GM18519 (cell line): ENCODE results near the gene STOX2.
"Not testable (repeated sequence)": the region's sequence is repeated elsewhere in the genome, so short reads cannot be mapped to it uniquely, and the experiment has no call there.

Experiments used
- ATAC-seq: cut with Tn5 transposase; IDR thresholded peaks from one replicate; pipeline ENCODE4 v1.9.1; 2021; ENCODE audit warnings: mild to moderate bottlenecking, moderate library complexity; ENCODE audit not compliant: unreplicated experiment, low FRiP score

Gene STOX2

GRCh38 chr4:184019076-184019475 lies 114.0 kb downstream of the STOX2 start:
- no peak for ATAC-seq

GRCh38 chr4:184019667-184020623 lies 114.8 kb downstream of the STOX2 start:
- no peak for ATAC-seq

DNA sequence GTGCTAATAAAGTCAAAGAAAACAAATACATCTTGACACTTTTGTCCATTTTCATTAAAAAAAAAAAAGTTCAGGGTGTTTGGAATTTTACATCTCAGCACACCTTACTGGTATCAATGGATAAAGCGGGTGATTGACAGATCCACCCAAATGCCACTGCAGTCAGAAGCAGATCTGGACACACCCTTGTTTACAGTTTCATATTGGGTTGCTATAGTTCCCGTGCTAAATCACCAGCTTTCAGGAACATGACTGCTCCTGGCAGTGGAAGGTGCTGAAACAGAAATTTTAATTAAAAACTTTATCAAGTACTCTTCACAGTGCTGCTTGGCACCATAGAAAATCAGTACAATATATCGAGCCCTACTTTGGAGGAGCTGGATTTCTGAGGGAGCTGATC lies 116.3 kb downstream of the STOX2 start:
- no peak for ATAC-seq

DNA sequence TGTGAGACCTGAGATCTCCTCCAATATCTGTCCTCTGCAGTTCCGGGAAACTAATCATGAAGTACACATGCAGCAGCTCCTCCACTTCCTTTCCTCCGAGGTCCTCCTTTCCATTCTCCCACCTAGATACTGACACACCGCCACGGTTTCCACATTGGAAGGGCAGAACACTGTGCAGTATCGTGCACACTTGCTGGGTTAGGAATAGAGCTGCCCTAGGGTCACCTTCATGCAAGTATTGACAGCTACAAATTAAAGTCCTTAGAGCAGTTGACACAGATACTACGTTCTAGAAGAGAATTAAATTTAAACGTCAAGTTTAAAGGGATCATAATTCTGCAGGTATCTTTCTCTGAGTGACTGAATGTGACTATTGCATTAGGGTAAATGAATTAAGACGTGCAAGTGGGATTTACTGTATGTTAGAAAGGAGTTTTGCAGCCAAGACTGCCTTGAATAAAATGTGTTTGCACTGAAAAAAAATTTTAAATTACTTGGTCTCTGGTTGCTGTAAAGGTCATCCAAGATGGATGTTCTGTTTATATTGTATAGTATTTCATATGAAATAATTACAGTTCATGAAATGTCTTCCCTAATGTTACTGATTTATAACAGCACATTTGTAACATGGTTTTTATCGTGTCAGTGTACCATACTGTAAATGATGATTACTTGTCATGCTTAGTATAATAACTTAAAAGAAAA lies 117.7 kb downstream of the STOX2 start:
- no peak for ATAC-seq

- ATAC-seq = no peak
Measured at GRCh38 chr4:184024637-184025036, 119.5 kb downstream of the STOX2 start.

- no peak for ATAC-seq
Measured at GRCh38 chr4:184028561-184029374, 123.7 kb downstream of the STOX2 start.

DNA sequence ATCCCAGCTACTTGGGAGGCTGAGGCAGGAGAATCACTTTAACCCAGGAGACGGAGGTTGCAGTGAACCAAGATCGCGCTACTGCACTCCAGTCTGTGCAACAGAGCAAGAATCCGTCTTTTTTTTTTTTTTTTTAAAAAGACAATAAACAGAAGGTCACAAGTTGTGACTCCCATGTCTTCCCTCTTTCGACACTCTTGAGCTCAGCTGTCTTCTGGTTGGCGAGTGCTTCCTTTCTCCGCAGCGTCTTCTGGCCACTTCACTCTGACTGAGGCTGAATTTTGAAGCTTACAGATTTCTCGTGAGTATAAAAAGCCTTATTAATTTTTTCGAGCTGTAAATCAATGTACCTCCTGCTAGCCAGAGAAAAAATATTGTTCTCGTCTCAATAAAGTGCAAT lies 124.9 kb downstream of the STOX2 start:
- no peak for ATAC-seq

DNA sequence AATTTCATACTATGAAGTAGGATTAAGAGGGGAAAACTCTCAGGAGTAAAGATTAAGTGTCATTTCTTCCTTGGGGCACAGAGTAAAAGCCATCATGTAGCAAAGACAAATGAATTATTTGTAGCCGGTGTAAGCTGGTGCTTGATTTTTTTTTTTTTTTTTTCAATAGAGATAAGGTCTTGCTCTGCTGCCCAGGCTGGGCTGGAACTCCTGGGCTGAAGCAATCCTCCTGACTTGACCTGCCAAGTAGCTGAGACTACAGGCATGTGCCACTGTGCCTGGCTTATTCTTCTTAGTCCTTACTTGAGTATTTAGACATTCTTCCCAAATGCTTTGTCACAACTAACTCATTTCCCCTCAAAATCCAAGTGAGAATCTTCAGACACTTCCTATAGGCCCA lies 125.7 kb downstream of the STOX2 start:
- ATAC-seq = no peak

GRCh38 chr4:184032091-184032490 lies 127.0 kb downstream of the STOX2 start:
- ATAC-seq = no peak

- ATAC-seq = no peak
Measured at GRCh38 chr4:184039963-184040383, 134.9 kb downstream of the STOX2 start.

- no peak for ATAC-seq
Measured at GRCh38 chr4:184041156-184041555, 136.0 kb downstream of the STOX2 start.

GRCh38 chr4:184046148-184046547 lies 141.0 kb downstream of the STOX2 start:
- no peak for ATAC-seq

DNA sequence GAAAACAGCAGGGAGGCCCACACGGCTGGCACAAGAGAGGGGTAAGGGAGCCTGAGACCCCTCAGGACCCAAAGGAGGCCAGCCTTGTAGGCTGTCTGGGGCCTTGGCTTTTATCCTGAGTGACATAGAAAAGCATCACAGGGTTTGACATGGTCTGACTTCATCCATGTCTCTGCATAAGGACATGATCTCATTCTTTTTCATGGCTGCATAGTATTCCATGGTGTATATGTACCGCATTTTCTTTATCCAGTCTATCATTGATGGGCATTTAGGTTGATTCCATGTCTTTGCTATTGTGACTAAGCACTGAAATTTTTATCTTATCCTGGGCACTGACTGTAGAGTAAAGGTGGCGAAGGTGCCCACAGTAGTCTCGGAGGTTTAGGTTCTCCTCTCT lies 146.2 kb downstream of the STOX2 start:
- not testable (repeated sequence) for ATAC-seq

DNA sequence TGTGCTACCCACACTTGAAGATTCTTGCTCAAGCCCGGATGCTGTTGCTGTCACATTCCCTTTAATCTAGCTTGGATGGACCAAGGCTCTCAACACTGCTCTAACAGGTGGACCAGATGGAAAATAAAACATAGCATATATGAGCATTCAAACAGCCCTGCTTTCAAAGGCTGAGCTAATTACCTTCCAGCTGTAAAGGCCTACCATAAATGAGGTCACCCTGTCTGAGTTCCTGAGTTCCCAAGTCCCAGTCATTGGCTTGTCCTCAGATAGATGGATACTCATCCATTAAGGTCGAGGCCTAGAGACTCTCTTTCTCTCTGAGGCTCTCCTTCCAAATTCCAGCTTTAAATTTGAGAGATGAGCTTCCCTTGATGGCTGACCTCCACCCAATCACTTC lies 147.5 kb downstream of the STOX2 start:
- no peak for ATAC-seq

GRCh38 chr4:184053434-184053833 lies 148.3 kb downstream of the STOX2 start:
- no peak for ATAC-seq

GRCh38 chr4:184056877-184057276 lies 151.8 kb downstream of the STOX2 start:
- ATAC-seq = no peak

DNA sequence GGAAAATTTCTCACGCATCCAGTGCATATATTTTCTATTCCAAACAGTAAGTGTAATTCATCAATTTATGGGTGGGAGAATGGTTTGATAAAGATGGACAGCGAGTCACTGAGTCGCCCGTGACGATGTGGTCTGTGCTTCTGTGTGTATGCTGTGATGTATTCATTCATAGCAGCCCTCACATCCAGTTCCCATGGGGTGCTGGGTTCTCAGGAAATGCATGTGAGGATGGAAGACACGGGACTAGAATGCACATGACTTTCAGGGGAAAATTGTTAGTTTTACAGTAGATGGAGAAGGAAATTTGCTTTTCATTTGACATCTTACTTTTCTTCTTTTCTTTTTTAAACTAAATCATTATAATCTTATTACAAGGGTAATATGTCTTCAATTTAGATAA lies 152.9 kb downstream of the STOX2 start:
- ATAC-seq = no peak

DNA sequence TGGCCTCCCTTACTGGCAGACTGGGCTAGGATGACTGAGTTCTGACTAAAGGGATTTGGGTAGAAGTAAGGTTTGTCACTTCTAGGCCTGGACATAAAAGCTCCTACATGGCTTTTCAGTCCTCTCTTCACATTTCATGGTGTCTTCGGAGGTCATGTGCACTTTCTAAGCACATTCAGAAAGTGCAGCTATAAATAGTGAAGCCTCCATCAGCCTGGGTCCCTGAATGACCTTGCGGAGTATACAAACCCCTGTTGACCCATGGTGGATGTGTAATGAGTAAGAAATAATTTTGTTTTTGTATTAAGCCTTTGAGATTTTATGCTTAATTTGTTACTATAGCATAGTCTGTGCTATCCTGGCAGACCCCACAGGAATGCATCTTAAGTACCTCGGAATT lies 154.0 kb downstream of the STOX2 start:
- ATAC-seq = no peak

GRCh38 chr4:184061582-184061981 lies 156.5 kb downstream of the STOX2 start:
- ATAC-seq = no peak

DNA sequence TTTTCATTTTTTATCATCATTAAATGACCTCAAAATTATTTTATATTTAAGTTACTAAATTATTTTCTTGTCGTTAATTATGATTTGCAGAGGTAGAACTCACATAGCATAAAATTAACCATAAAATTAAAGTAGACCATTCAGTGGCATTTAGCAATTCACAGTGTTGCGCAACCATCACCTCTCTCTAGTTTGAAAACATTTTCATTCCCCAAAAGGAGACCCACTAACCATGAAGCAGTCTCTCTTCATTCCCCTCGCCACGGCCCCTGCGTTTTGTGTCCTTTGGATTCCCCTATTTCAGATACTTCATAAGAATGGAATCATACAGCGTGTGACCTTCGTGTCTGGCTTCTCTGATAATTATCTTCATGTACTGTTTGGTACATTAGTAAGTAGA lies 157.7 kb downstream of the STOX2 start:
- no peak for ATAC-seq

DNA sequence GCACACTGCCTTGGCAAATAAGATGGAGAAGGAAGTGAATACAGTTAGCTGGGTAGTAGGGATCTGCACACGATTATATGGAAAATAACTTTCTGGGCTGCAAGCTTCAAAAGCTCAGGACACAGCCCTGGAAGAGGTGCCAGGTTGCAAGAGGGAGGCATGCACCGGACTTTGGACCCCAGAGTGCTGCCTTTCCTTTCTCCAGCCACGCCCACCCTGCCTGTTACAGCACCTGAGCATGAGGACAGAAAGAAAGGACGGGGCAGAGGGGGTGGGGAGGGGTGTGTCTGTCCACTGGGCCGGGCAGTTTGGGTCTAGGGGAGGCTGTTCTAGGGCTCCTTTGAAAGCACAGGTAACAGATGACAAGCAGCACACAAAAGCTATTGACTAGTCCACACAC lies 159.8 kb downstream of the STOX2 start:
- no peak for ATAC-seq
